Trophoblast cell (in vitro differentiated cells and primary cell): Measurements from ENCODE around the gene CEMP1.

ENCODE experiments used
- DNase-seq, 2 donors: peaks; one replicate each; pipeline ENCODE4 v3.0.0-alpha.2; 2016
- H2AFZ ChIP-seq: 2 replicates; pipeline ENCODE4 v1.6.1; 2013; ENCODE audit warnings: low read length, moderate library complexity, mild to moderate bottlenecking; ENCODE audit not compliant: insufficient read depth, poor library complexity
- H2AK5ac ChIP-seq: 2 replicates; pipeline ENCODE4 v1.6.1; 2013; ENCODE audit warnings: mild to moderate bottlenecking, low read length
- H2BK120ac ChIP-seq: 2 replicates; pipeline ENCODE4 v1.6.1; 2013; ENCODE audit warnings: low read length, mild to moderate bottlenecking, moderate library complexity; ENCODE audit not compliant: insufficient read depth, poor library complexity
- H2BK12ac ChIP-seq: 2 replicates; pipeline ENCODE4 v1.6.1; 2013; ENCODE audit warnings: mild to moderate bottlenecking, low read length, moderate library complexity
- H2BK5ac ChIP-seq: 2 replicates; pipeline ENCODE4 v1.6.1; 2013; ENCODE audit warnings: low read length, low read depth, moderate library complexity, mild to moderate bottlenecking; ENCODE audit not compliant: poor library complexity
- H3K14ac ChIP-seq: 2 replicates; pipeline ENCODE4 v1.6.1; 2013; ENCODE audit warnings: mild to moderate bottlenecking, low read length
- H3K18ac ChIP-seq: 2 replicates; pipeline ENCODE4 v1.6.1; 2013; ENCODE audit warnings: mild to moderate bottlenecking, low read length
- H3K23ac ChIP-seq: 2 replicates; pipeline ENCODE4 v1.6.1; 2013; ENCODE audit warnings: low read length
- H3K27ac ChIP-seq: 2 replicates; pipeline ENCODE4 v1.5.1; 2013; ENCODE audit warnings: low read depth, mild to moderate bottlenecking, inconsistent platforms, low read length, moderate library complexity
- H3K27me3 ChIP-seq: 2 replicates; pipeline ENCODE4 v1.6.1; 2013; ENCODE audit warnings: inconsistent platforms, mild to moderate bottlenecking, low read length, moderate library complexity; ENCODE audit not compliant: insufficient read depth
- H3K36me3 ChIP-seq, 2 experiments: 1 replicate in 1 of 2; 2 replicates in 1 of 2; pipeline ENCODE4 v1.6.1; 2013; ENCODE audit warnings: low read length in 2 of 2, mild to moderate bottlenecking in 2 of 2, moderate library complexity in 1 of 2; ENCODE audit not compliant: insufficient read depth in 2 of 2, control insufficient read depth in 1 of 2
- H3K4ac ChIP-seq: 2 replicates; pipeline ENCODE4 v1.6.1; 2013; ENCODE audit warnings: low read depth, mild to moderate bottlenecking, low read length, moderate library complexity
- H3K4me1 ChIP-seq, 2 experiments: 1 replicate in 1 of 2; 2 replicates in 1 of 2; pipeline ENCODE4 v1.6.1; 2013; ENCODE audit warnings: low read length in 2 of 2, mild to moderate bottlenecking in 2 of 2, moderate library complexity in 1 of 2; ENCODE audit not compliant: insufficient read depth in 2 of 2, control insufficient read depth in 1 of 2
- H3K4me2 ChIP-seq: 2 replicates; pipeline ENCODE4 v1.6.1; 2013; ENCODE audit warnings: inconsistent platforms, mild to moderate bottlenecking, low read length, moderate library complexity
- H3K4me3 ChIP-seq: 2 replicates; pipeline ENCODE4 v1.5.1; 2013; ENCODE audit warnings: mild to moderate bottlenecking, low read depth, low read length, inconsistent platforms
- H3K79me1 ChIP-seq: one replicate; pipeline ENCODE4 v1.6.1; 2013; ENCODE audit warnings: low read length
- H3K79me2 ChIP-seq: 2 replicates; pipeline ENCODE4 v1.6.1; 2013; ENCODE audit warnings: low read length, mild to moderate bottlenecking; ENCODE audit not compliant: control insufficient read depth, insufficient read depth, poor library complexity
- H3K9ac ChIP-seq: 2 replicates; pipeline ENCODE4 v1.6.1; 2013; ENCODE audit warnings: mild to moderate bottlenecking, low read length
- H3K9me3 ChIP-seq: 2 replicates; pipeline ENCODE4 v1.6.1; 2013; ENCODE audit warnings: low read depth, mild to moderate bottlenecking, control low read depth, inconsistent platforms, low read length; ENCODE audit not compliant: insufficient read depth
- H4K12ac ChIP-seq: 2 replicates; pipeline ENCODE4 v1.6.1; 2013; ENCODE audit warnings: low read depth, mild to moderate bottlenecking, low read length, moderate library complexity
- H4K8ac ChIP-seq: 2 replicates; pipeline ENCODE4 v1.6.1; 2013; ENCODE audit warnings: low read depth, mild to moderate bottlenecking, low read length, moderate library complexity
- H4K91ac ChIP-seq: one replicate; pipeline ENCODE4 v1.6.1; 2013; ENCODE audit warnings: low read depth, mild to moderate bottlenecking, low read length, moderate library complexity
- WGBS: extraction: QIAGEN DNeasy Blood & Tissue Kit; methylation state at CpG from one replicate; pipeline ENCODE4 v1.1.7; 2013; ENCODE audit warnings: missing lambda C conversion rate; ENCODE audit not compliant: insufficient read length, insufficient coverage; ENCODE audit errors: extremely low coverage; 5-methylcytosine and 5-hydroxymethylcytosine counted together

Gene CEMP1

DNA sequence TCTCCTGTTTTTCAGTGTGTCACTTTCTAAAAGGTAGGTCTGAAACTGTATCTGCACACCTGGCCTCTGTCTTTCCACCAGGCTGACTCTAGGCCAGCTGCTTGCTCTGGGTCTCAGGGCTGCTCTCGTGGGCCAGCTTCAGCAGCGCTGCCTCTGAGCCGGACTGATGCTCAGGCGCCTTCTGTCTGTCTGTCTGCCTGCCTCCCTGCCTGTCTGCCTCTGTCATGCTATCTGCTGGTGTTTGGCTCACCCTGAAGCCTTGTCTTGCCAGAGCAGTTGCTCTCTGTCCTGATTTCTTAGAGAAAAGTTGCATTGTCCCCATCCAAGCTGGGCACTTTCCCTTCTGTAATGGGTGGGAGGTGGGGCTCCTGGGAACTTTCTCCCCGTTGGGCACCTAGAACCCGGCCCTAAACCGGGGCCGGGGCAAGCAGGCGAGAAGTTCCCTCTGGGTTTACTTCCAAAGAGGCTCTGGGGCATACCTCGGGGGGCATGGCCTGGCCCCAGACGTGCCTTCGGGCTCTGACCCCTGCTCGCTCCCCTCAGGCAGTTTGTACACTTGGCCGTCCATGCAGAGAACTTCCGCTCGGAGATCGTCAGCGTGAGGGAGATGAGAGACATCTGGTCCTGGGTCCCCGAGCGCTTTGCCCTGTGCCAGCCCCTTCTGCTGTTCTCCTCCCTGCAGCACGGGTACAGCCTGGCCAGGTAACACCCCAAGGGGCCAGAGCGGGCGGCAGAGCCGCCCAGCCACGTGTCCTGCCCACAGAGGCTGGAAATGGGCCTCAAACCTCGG, 33.3 kb downstream of the CEMP1 start:
- Histone ChIP-seq H3K79me1 (no peaks in the 10 kb centered on the region), H3K18ac (no peak overlapping the region), H3K4ac (no peak overlapping the region), H2AK5ac (no peak overlapping the region), H3K27ac (no peak overlapping the region), H3K36me3 (peaks cover 17 to 20% of the 10 kb centered on the region in 2 experiments), H4K91ac (no peak overlapping the region), H3K23ac (no peak overlapping the region), H2BK12ac (no peak overlapping the region), H3K4me2 (no peak overlapping the region), H2AFZ (no peak overlapping the region), H3K14ac (no peak overlapping the region), H4K8ac (no peak overlapping the region), H3K4me1 (peaks cover 2 to 3% of the 10 kb centered on the region in 2 experiments), H3K4me3 (no peak overlapping the region), H3K79me2 (no peaks in the 10 kb centered on the region), H4K12ac (no peak overlapping the region), H2BK120ac (no peak overlapping the region), H3K27me3 (no peaks in the 10 kb centered on the region), H3K9me3 (no peaks in the 10 kb centered on the region), H3K9ac (no peak overlapping the region), H2BK5ac (no peak overlapping the region)
- no peak for DNase-seq
- no CpG with 5 or more reads among the region's 26 CpGs for WGBS

DNA sequence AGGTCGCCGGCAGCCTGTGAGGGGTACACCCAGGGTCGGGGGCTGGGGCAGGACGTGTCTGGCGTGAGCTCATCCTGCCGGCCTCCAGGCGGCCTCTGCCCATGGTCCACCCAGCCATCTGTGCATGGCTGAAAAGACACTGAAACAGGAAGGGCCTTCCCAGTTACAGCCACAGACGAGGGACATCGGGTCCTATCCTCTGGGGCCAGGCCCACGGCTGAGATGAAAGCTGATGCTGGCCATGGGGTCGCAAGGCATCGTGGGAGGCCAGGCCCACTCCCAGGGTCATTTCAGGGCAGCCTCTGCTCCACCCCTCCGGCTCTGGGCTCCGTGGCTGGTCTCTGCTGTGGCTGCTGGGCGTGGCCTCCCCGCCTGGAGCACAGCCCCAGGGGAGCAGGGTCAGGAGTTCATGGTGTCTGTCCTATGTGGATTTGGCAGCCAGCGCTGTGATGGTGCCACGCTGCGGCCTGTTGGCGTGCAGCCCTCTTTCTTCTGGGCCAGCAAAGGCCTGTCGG, 34.0 kb downstream of the CEMP1 start:
- H3K4me1 ChIP-seq: peaks cover 0 to 2% of the 10 kb centered on the region in 2 experiments
- no peak overlapping the region for H2AK5ac ChIP-seq
- H4K91ac ChIP-seq: no peak overlapping the region
- H3K27me3 ChIP-seq: no peaks in the 10 kb centered on the region
- H3K4me3 ChIP-seq: no peak overlapping the region
- no peak overlapping the region for H3K27ac ChIP-seq
- H3K79me1 ChIP-seq: no peaks in the 10 kb centered on the region
- no peaks in the 10 kb centered on the region for H3K9me3 ChIP-seq
- no CpG with 5 or more reads among the region's 21 CpGs for WGBS
- no peak overlapping the region for H4K12ac ChIP-seq
- no peak overlapping the region for H3K9ac ChIP-seq
- no peak overlapping the region for H2BK5ac ChIP-seq
- no peak overlapping the region for H3K4ac ChIP-seq
- H3K36me3 ChIP-seq: peaks cover 17 to 20% of the 10 kb centered on the region in 2 experiments
- no peaks in the 10 kb centered on the region for H3K79me2 ChIP-seq
- no peak overlapping the region for H2BK12ac ChIP-seq
- no peak overlapping the region for H3K18ac ChIP-seq
- H2AFZ ChIP-seq: no peak overlapping the region
- peak in 1 of 2 donors; percentile 67 for DNase-seq
- no peak overlapping the region for H2BK120ac ChIP-seq
- H3K23ac ChIP-seq: no peak overlapping the region
- no peak overlapping the region for H4K8ac ChIP-seq
- H3K14ac ChIP-seq: no peak overlapping the region
- H3K4me2 ChIP-seq: no peak overlapping the region

DNA sequence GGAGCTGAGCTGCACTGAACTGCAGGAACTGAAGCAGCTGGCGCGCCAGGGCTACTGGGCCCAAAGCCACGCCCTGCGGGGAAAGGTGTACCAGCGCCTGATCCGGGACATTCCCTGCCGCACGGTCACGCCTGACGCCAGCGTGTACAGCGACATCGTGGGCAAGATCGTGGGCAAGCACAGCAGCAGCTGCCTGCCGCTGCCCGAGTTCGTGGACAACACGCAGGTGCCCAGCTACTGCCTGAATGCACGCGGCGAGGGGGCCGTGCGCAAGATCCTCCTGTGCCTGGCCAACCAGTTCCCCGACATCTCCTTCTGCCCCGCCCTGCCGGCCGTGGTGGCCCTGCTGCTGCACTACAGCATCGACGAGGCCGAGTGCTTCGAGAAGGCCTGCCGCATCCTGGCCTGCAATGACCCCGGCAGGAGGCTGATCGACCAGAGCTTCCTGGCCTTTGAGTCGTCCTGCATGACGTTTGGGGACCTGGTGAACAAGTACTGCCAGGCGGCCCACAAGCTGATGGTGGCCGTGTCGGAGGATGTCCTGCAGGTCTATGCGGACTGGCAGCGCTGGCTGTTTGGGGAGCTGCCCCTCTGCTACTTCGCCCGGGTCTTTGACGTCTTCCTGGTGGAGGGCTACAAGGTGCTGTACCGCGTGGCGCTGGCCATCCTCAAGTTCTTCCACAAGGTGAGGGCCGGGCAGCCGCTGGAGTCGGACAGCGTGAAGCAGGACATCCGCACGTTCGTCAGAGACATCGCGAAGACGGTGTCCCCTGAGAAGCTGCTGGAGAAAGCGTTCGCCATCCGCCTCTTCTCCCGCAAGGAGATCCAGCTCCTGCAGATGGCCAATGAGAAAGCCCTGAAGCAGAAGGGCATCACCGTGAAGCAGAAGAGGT, 34.7 kb downstream of the CEMP1 start:
- DNase-seq: no peak
- peaks cover 17 to 20% of the 10 kb centered on the region in 2 experiments for H3K36me3 ChIP-seq
- H3K27me3 ChIP-seq: no peaks in the 10 kb centered on the region
- no peaks in the 10 kb centered on the region for H3K9me3 ChIP-seq
- H3K79me1 ChIP-seq: no peaks in the 10 kb centered on the region
- peaks cover 0 to 2% of the 10 kb centered on the region in 2 experiments for H3K4me1 ChIP-seq
- no peak overlapping the region for H3K4ac ChIP-seq
- no peak overlapping the region for H3K4me2 ChIP-seq
- no peak overlapping the region for H2BK12ac ChIP-seq
- no peaks in the 10 kb centered on the region for H3K79me2 ChIP-seq
- H2AFZ ChIP-seq: no peak overlapping the region
- H2BK5ac ChIP-seq: no peak overlapping the region
- no peak overlapping the region for H4K8ac ChIP-seq
- H4K91ac ChIP-seq: no peak overlapping the region
- H3K23ac ChIP-seq: no peak overlapping the region
- H2BK120ac ChIP-seq: no peak overlapping the region
- H4K12ac ChIP-seq: no peak overlapping the region
- no peak overlapping the region for H3K27ac ChIP-seq
- H2AK5ac ChIP-seq: no peak overlapping the region
- no peak overlapping the region for H3K4me3 ChIP-seq
- no peak overlapping the region for H3K18ac ChIP-seq
- H3K9ac ChIP-seq: no peak overlapping the region
- WGBS: no CpG with 5 or more reads among the region's 62 CpGs
- no peak overlapping the region for H3K14ac ChIP-seq

DNA sequence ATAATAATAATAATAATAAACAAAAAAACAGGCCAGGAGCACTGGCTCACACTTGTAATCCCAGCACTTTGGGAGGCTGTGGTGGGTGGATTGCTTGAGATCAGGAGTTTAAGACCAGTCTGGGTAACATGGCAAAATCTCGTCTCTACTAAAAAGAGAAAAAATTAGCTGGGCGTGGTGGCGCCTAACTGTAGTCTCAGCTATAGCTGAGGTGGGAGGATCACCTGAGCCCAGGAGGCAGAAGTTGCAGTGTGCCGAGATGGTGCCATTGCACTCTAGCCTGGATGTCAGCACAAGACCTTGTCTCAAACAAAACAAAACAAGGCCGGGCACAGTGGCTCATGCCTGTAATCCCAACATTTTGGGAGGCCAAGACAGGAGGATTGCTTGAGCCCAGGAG, 36.2 kb downstream of the CEMP1 start:
- no peak overlapping the region for H4K12ac ChIP-seq
- H2BK12ac ChIP-seq: no peak overlapping the region
- H3K79me1 ChIP-seq: no peaks in the 10 kb centered on the region
- H2BK5ac ChIP-seq: no peak overlapping the region
- H3K27ac ChIP-seq: no peak overlapping the region
- no peak overlapping the region for H3K4me2 ChIP-seq
- H4K8ac ChIP-seq: no peak overlapping the region
- no CpG with 5 or more reads among the region's 5 CpGs for WGBS
- H3K4ac ChIP-seq: no peak overlapping the region
- no peak overlapping the region for H2BK120ac ChIP-seq
- no peak overlapping the region for H3K18ac ChIP-seq
- no peak overlapping the region for H3K14ac ChIP-seq
- H3K4me3 ChIP-seq: no peak overlapping the region
- H3K23ac ChIP-seq: no peak overlapping the region
- H4K91ac ChIP-seq: no peak overlapping the region
- H3K36me3 ChIP-seq: peaks cover 17 to 20% of the 10 kb centered on the region in 2 experiments
- H3K4me1 ChIP-seq: peaks cover 0 to 2% of the 10 kb centered on the region in 2 experiments
- H3K9me3 ChIP-seq: no peaks in the 10 kb centered on the region
- no peak overlapping the region for H2AK5ac ChIP-seq
- no peak overlapping the region for H3K9ac ChIP-seq
- no peaks in the 10 kb centered on the region for H3K27me3 ChIP-seq
- DNase-seq: no peak
- H2AFZ ChIP-seq: no peak overlapping the region
- no peaks in the 10 kb centered on the region for H3K79me2 ChIP-seq
